CD4-positive, alpha-beta T cell treated with Interleukin-17A for 1 hour (primary cell): ENCODE results near the gene WBP1L.
"Not testable (repeated sequence)": the region's sequence is repeated elsewhere in the genome, so short reads cannot be mapped to it uniquely, and the experiment has no call there.

Experiments
- DNase-seq: peaks from one replicate; pipeline ENCODE4 v3.0.0-alpha.2; 2020

Gene WBP1L

DNA sequence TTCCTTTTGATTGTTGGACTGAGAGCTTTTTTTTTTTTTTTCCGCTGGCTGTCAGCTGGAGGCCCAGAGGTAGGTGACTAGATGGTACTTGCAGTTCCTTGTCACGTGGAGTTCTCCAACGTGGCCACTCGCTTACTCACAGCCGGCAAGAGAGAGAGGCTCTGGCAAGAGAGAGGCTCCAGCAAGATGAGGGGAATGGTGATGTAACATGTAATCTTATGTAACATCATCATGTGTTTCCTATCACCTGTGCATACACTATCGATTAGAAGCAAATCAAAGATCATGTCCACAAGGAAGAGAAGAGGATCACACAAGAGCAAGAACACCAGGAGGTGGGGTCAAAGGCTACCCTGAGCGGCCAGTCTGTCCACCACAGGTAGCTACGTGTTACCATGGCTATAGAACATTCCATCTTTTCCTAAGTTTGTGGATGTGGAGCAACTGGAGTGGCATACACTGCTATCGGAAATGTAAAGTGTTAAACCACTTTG, 106.3 kb downstream of the WBP1L start:
- no peak for DNase-seq

DNA sequence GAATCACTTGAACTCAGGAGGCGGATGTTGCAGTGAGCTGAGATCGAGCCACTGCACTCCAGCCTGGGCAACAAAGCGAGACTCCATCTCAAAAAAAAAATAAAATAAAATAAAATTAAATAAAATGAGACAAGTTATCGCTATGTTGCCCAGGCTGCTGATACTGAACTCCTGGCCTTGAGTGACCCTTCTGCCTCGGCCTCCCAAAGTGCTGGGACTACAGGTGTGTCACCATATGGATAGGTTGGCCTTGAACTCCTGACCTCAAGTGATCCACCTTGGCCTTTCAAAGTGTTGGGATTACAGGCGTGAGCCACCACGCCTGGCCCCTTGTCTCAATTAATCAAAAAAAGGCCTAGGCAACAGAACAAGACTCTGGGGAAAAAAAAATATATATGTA, 109.5 kb downstream of the WBP1L start:
- DNase-seq = not testable (repeated sequence)

DNA sequence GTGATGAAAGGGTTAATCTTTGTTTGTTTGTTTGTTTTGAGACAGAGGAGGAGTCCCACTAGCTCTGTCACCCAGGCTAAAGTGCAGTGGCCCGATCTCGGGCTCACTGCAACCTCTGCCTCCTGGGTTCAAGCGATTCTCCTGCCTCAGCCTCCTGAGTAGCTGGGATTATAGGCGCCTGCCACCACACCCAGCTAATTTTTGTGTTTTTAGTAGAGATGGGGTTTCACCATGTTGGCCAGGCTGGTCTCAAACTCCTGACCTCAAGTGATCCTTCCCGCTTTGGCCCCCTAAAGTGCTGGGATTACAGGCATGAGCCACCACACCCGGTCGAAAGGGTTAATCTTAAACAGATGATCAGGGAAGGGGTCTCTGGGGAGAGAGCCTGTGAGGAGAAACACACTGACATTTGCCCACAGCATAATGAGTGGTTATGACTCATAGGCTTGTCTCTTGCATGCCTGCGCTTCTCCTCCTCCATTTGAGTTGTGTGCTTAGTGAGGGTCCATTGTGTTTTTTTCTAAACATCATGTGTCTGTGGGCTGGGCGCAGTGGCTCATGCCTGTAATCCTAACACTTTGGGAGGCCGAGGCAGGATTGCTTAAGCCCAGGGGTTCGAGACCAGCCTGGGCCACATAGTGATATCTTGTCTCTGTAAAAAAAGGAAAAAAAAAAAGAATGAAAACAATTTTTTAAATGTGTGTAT, 112.1 kb downstream of the WBP1L start:
- DNase-seq = not testable (repeated sequence)

- DNase-seq = no peak
These were observed 113.1 kb downstream of the WBP1L start for GRCh38 chr10:102856758-102857424.

DNA sequence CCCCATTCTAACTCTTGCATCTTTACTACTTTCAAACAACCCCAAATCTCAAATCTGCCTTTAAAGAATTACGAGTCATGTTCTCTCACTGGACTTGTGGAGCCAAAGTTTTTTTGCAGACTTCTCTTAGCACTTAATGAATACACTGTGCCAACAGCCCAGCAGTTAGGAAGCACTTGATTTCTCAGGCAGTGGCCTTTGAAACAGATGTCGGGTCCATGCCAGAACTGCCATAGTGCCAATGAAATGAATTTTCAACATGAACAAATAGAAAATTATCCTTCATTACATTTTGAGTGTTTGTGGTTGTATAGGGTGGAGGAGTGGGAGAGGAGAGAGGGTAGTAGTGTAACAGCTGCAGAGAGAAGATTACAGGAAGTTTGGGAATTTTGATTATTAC, 116.2 kb downstream of the WBP1L start:
- no peak for DNase-seq

GRCh38 chr10:102863660-102864059, 119.9 kb downstream of the WBP1L start:
- no peak for DNase-seq

DNA sequence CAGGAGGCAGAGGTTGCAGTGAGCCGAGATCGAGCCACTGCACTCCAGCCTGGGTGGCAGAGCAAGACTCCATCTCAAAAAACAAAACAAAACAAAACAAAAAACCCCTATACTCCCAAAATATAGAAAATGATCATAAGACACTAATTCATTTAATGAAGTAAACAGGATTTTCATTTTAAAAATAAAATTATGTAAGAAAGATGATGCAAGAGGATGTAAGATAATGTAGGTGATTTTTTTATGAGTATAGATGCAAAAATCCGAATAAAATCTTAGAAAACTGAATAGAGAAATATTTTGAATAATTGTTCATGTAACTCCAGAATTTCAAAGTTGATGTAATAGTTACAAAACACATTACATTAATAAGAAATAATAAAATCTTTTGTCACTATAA, 121.9 kb downstream of the WBP1L start:
- no peak for DNase-seq
